Transverse colon (tissue), 4 donors: ENCODE results near the gene OAT.

Source experiments
- CTCF ChIP-seq, 5 experiments: fragments of 200-600 bp in 3 of 5; fragments of 450-650 bp in 2 of 5; sonication (generic) in 3 of 5; IDR thresholded peaks; 1 replicate in 2 of 5; 2 replicates in 3 of 5; pipeline ENCODE4 v1.5.1; 2016 to 2017; ENCODE audit warnings: antibody characterized with exemption in 5 of 5, inconsistent platforms in 3 of 5, mild to moderate bottlenecking in 2 of 5, moderate library complexity in 1 of 5
- EP300 ChIP-seq: sonication (generic); formaldehyde crosslinking; IDR thresholded peaks from one replicate; pipeline ENCODE4 v1.6.1; 2017; ENCODE audit warnings: antibody characterized with exemption, low read depth
- POLR2A ChIP-seq: fragments of 450-650 bp; IDR thresholded peaks from one replicate; pipeline ENCODE4 v1.6.1; 2016; ENCODE audit warnings: antibody characterized with exemption, mild to moderate bottlenecking, moderate library complexity
- POLR2AphosphoS5 ChIP-seq, 3 donors: sonication (generic); formaldehyde crosslinking; IDR thresholded peaks; one replicate each; pipeline ENCODE4 v1.6.1; 2016; ENCODE audit warnings: antibody characterized with exemption in 3 of 3

GRCh38 chr10:124449170-124450011 lies 30.7 kb upstream of the OAT start:
- no peak for TF ChIP-seq CTCF (IDR thresholded peaks at IDR 0.05)
- no peak for TF ChIP-seq POLR2A
- TF ChIP-seq POLR2AphosphoS5 (IDR thresholded peaks at IDR 0.05), result no peak
- TF ChIP-seq EP300, result no peak
